NT2/D1 (cell line): Measurements from ENCODE around the gene SLC46A3.

Source experiments
- SUZ12 ChIP-seq: IDR thresholded peaks from 2 replicates; pipeline ENCODE4 v1.6.1; 2011; ENCODE audit not compliant: insufficient read length, insufficient read depth; ENCODE audit errors: extremely low read depth
- YY1 ChIP-seq: IDR thresholded peaks from 2 replicates; pipeline ENCODE4 v1.6.1; 2011; ENCODE audit not compliant: insufficient read length, insufficient read depth
- ZNF274 ChIP-seq: IDR thresholded peaks from 2 replicates; pipeline ENCODE4 v1.6.1; 2011; ENCODE audit warnings: mild to moderate bottlenecking, low read depth, low read length

DNA sequence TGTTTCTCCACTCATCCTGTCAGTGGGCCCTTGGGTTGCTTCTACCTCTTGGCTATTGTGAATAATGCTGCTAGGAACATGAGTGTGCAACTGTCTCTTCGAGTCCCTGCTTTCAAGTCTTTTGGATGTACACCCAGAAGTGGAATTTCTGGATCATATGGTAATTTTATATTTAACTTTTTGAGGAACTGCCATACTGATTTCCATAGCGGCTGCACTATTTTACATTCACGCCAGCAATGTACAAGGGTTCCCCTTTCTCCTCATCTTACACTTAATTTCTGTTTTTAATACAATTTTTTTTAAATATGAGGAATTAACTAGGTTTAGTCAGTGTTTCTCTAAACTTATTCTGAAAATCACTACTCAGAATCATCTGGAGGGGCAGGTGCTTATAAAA is 24.2 kb upstream of the SLC46A3 start:
- TF ChIP-seq YY1: no peak
- TF ChIP-seq ZNF274: no peak
- TF ChIP-seq SUZ12: no peak
